Activated CD8-positive, alpha-beta memory T cell treated with anti-CD3 and anti-CD28 coated beads for 36 hours (primary cell): Measurements from ENCODE around the gene MED25. TPM values are rescaled to one million over a fixed set of nuclear protein-coding genes. Genes with fewer than 3 reads are reported as not detected.

Source experiments
- total RNA-seq, 2 experiments: library from RNA; stranded (reverse); gene quantifications; one replicate each; pipeline ENCODE4 v1.2.3, GENCODE V29; 2021

The MED25 gene
- total RNA-seq, 2 experiments from 2014 or later, result 44.8 to 48.2 TPM

Other genes starting within 250 kb of the MED25 start
- gene NOSIP, start 237.7 kb upstream of the MED25 start, total RNA-seq, result 10 to 100 TPM; 59.7 to 60.2 TPM
- 1 to 10 TPM; 1.1 to 1.4 TPM for gene PRRG2, start 237.0 kb upstream of the MED25 start, total RNA-seq
- 10 to 100 TPM; 22.0 to 22.3 TPM for gene PRR12, start 227.1 kb upstream of the MED25 start, total RNA-seq
- gene RRAS, start 178.1 kb upstream of the MED25 start, total RNA-seq, result 1 to 10 TPM; 5.0 to 5.4 TPM
- 10 to 100 TPM; 71.7 to 76.5 TPM for gene SCAF1, start 176.1 kb upstream of the MED25 start, total RNA-seq
- gene IRF3, start 152.4 kb upstream of the MED25 start, total RNA-seq, result 100 to 1,000 TPM; 120 to 122 TPM
- 10 to 100 TPM; 72.3 to 73.6 TPM for gene BCL2L12, start 152.4 kb upstream of the MED25 start, total RNA-seq
- 100 to 1,000 TPM; 538 to 559 TPM for gene PRMT1, start 141.0 kb upstream of the MED25 start, total RNA-seq
- gene ADM5, start 128.7 kb upstream of the MED25 start, total RNA-seq, result 1 to 10 TPM; 7.3 TPM
- gene CPT1C, start 127.2 kb upstream of the MED25 start, total RNA-seq, result under 1 TPM; 0.32 to 0.61 TPM
- gene TSKS, start 55.0 kb upstream of the MED25 start, total RNA-seq, result under 1 TPM; 0.34 to 0.70 TPM
- 10 to 100 TPM; 90.3 to 91.8 TPM for gene AP2A1, start 51.3 kb upstream of the MED25 start, total RNA-seq
- gene FUZ, start 5.0 kb upstream of the MED25 start, total RNA-seq, result 10 to 100 TPM; 32.6 to 33.4 TPM
- 10 to 100 TPM; 90.2 to 90.9 TPM for gene PTOV1, start 32.9 kb downstream of the MED25 start, total RNA-seq
- gene PNKP, start 49.3 kb downstream of the MED25 start, total RNA-seq, result 10 to 100 TPM; 86.7 to 93.1 TPM
- 10 to 100 TPM; 31.7 TPM for gene AKT1S1, start 59.1 kb downstream of the MED25 start, total RNA-seq
- gene TBC1D17, start 59.4 kb downstream of the MED25 start, total RNA-seq, result 10 to 100 TPM; 26.3 to 27.4 TPM
- gene IL4I1, start 78.6 kb downstream of the MED25 start, total RNA-seq, result 10 to 100 TPM; 28.9 to 30.8 TPM
- gene ATF5, start 110.9 kb downstream of the MED25 start, total RNA-seq, result 10 to 100 TPM; 34.2 to 38.1 TPM
- 100 to 1,000 TPM; 206 to 216 TPM for gene NUP62, start 111.2 kb downstream of the MED25 start, total RNA-seq
- not detected for gene SIGLEC11, start 142.9 kb downstream of the MED25 start, total RNA-seq
- gene VRK3, start 207.1 kb downstream of the MED25 start, total RNA-seq, result 10 to 100 TPM; 53.4 to 54.9 TPM
- 1 to 10 TPM; 8.8 to 9.2 TPM for gene ZNF473, start 207.7 kb downstream of the MED25 start, total RNA-seq